HG03095 (cell line): ENCODE measurements around the gene GSTO1.
A peak's percentile ranks its signal among the peaks of the same experiment; 100 is the strongest.
"Not testable (repeated sequence)": the region's sequence is repeated elsewhere in the genome, so short reads cannot be mapped to it uniquely, and the experiment has no call there.

Experiments used
- ATAC-seq: cut with Tn5 transposase; IDR thresholded peaks from one replicate; pipeline ENCODE4 v1.9.1; 2021; ENCODE audit warnings: moderate library complexity; ENCODE audit not compliant: unreplicated experiment

GSTO1 gene

GRCh38 chr10:104254493-104255310 is at the start of gene GSTO1:
Gene GSTO1 (plus strand): TSS chr10:104254892. CDS start chr10:104254929, 37 bp downstream.
- peak; percentile 83 for ATAC-seq

GRCh38 chr10:104208730-104209129 is 46.0 kb upstream of the GSTO1 start:
- ATAC-seq: no peak

- ATAC-seq: no peak
These were observed 45.0 kb upstream of the GSTO1 start for GRCh38 chr10:104209575-104210198.

- ATAC-seq: no peak
These were observed 38.1 kb upstream of the GSTO1 start for GRCh38 chr10:104216631-104217030.

- ATAC-seq: no peak
These were observed 35.9 kb upstream of the GSTO1 start for GRCh38 chr10:104218751-104219150.

GRCh38 chr10:104220522-104220921 is 34.2 kb upstream of the GSTO1 start:
- no peak for ATAC-seq

- ATAC-seq: no peak
These were observed 31.4 kb upstream of the GSTO1 start for GRCh38 chr10:104223304-104223703.

- ATAC-seq: no peak
These were observed 24.2 kb upstream of the GSTO1 start for GRCh38 chr10:104230490-104230889.

GRCh38 chr10:104231784-104232612 is 22.7 kb upstream of the GSTO1 start, which contains the start of gene CFAP43:
Gene CFAP43 (minus strand): TSS chr10:104232364. CDS start chr10:104232246, 118 bp downstream.
- peak; percentile 100 for ATAC-seq

- peak; percentile 18 for ATAC-seq
These were observed 22.0 kb upstream of the GSTO1 start for GRCh38 chr10:104232613-104233102.

GRCh38 chr10:104233817-104234216 is 20.9 kb upstream of the GSTO1 start:
- no peak for ATAC-seq

GRCh38 chr10:104234934-104235333 is 19.8 kb upstream of the GSTO1 start:
- no peak for ATAC-seq

- ATAC-seq: no peak
These were observed 18.9 kb upstream of the GSTO1 start for GRCh38 chr10:104235801-104236200.

- no peak for ATAC-seq
These were observed 14.6 kb upstream of the GSTO1 start for GRCh38 chr10:104240078-104240477.

- ATAC-seq: no peak
These were observed 12.1 kb upstream of the GSTO1 start for GRCh38 chr10:104242545-104242944.

- not testable (repeated sequence) for ATAC-seq
These were observed 11.7 kb upstream of the GSTO1 start for GRCh38 chr10:104243009-104243408.

GRCh38 chr10:104243512-104243911 is 11.2 kb upstream of the GSTO1 start:
- ATAC-seq: no peak

GRCh38 chr10:104245066-104245632 is 9.5 kb upstream of the GSTO1 start:
- ATAC-seq: no peak

- no peak for ATAC-seq
These were observed 7.7 kb upstream of the GSTO1 start for GRCh38 chr10:104246976-104247375.

- ATAC-seq: no peak
These were observed 7.1 kb upstream of the GSTO1 start for GRCh38 chr10:104247513-104248146.
